Measurements from ENCODE around the gene UBE2M.

DNA sequence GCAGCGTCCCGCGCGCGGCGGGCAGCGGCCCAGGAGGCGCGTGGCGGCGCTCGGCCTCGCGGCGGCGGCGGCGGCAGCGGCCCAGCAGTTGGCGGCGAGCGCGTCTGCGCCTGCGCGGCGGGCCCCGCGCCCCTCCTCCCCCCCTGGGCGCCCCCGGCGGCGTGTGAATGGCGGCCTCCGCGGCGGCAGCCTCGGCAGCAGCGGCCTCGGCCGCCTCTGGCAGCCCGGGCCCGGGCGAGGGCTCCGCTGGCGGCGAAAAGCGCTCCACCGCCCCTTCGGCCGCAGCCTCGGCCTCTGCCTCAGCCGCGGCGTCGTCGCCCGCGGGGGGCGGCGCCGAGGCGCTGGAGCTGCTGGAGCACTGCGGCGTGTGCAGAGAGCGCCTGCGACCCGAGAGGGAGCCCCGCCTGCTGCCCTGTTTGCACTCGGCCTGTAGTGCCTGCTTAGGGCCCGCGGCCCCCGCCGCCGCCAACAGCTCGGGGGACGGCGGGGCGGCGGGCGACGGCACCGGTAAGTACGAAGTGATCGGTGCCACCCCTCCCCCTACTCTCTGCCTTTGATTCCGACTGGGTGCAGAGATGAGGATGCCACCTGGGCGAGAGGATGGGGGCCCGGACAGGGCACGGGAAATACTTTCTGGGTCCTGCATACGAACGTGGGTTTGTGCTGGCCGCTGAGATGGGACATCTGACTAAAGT is 13.7 kb downstream of the UBE2M start:
- no peak for TF ChIP-seq EZH2 (IDR thresholded peaks at IDR 0.05)
- TF ChIP-seq POLR2AphosphoS5 (IDR thresholded peaks at IDR 0.05; ENCODE audit: borderline replicate concordance, low read depth, low read length), result no peak

All from SK-N-MC (cell line).